Activated CD4-positive, alpha-beta T cell treated with anti-CD3 and anti-CD28 coated beads, Interleukin-2, amount 50 U/mL, for 4 hours (primary cell): ENCODE measurements around the gene DENND10.
"Not testable (repeated sequence)": the region's sequence is repeated elsewhere in the genome, so short reads cannot be mapped to it uniquely, and the experiment has no call there.

ENCODE experiments used
- DNase-seq, 2 experiments: peaks; one replicate each; pipeline ENCODE4 v3.0.0-alpha.2; 2020

Gene DENND10

DNA sequence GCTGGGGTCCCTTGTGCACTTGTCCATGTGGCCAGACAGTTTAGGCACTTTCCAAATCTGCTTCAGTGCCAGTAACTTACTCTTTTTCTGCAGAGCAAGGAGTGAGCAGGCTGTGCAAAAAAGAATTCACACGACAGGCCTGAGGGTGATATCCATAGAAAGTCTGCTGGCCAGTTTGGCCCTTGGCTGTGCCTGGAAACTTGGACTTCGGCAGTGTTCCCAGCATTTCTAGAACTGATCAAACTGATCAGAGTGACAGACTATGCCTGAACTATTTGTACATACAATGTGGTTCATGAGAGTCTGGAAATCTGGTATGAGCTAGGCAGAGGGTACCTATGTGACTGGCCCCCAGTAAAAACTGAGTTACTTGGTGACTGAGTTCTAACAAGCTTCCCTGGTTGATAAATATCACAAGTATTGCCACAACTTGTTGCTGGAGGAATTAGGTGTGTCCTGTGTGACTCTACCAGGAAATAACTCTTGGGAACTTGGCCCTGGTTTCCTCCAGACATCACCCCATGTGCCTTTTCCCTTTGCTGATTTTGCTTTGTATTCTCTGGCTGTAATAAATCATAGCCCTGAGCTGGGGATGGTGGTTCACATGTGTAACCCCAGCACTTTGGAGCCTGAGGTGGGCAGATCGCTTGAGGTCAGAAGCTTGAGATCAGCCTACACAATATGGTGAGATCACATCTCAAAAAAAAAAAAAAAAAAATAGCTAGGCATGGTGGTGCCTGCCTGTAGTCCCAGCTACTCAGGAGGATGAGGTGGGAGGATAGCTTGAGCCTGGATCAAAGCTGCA is 3.3 kb upstream of the DENND10 start:
- DNase-seq = no peak

DNA sequence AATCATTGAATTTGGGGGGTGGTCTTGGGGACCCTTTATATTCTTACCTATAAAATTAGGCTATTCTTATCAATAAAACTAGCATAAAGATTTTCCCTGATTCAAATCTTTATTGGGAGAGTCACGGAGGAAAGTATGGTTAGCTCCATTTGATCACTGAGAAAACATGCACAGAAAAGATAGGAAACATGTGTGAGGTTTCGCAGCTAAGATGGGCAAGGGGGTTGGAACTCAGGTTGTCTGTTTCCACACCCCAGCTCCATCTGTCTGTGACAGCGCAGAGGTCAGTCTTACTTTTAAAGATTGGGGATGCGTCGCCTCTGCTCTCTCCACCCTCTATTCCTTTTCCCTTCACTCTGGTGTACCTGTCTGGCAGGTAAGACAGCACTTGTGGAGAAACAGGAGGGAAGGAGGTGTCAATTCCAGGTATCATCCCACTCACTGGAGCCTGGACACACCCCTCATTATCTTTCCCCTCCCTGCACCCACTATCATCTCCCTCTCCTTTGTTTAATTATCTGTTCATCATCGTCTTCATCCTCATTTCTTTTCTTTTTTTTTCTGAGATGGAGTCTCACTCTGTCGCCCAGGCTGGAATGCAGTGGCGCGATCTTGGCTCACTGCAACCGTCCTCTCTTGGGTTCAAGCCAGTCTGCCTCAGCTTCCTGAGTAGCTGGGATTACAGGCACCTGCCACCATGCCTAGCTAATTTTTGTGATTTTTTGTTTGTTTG is 2.4 kb upstream of the DENND10 start:
- DNase-seq = no peak

DNA sequence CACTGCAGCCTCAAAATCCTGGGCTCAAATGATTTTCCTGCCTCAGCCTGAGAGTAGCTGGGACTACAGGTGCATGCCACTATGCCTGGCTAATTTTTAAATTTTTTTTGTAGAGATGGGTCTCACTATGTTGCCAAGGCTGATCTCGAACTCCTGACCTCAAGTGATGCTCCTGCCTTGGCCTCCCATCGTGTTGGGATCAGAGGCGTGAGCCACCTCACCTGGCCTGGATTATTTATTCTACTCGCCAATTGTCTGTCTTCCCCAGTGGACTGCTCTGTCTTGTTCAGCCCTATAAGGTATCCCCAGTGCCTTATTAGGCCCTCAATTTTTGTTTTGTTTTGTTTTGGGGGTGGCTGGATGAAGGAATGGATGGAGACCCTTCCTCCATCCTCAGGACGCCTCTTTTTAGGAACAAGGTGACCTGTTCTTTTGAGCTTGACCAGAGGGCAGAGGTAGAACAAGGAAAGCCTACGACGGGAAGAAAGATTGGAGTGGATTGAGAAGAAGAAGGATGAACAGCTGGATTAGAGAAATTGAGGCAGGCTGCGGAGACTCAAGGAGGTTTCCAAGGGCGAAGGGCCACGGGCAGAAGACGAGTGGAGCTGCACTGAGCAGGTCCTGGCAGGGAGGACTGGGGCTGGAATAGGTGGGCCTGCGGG is 541 bp upstream of the DENND10 start:
- no peak for DNase-seq

DNA sequence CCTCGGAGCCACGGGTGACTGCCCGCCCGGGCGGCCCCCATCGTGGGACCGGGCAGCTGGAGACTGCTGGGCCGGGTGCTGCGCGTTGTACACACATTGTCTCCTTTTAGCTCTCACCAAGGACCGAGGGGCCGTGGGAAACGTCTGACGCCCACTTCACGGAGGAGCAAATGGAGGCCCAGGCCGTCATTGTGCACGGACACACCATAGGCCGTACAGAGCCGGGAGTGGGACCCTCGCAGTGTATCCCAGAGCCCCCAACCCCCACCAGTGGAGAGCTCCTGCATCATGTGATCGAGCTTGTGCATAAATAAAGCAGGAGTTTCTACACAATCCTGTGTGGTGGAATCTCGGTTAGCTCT is 722 bp downstream of the DENND10 start:
- DNase-seq = no peak

DNA sequence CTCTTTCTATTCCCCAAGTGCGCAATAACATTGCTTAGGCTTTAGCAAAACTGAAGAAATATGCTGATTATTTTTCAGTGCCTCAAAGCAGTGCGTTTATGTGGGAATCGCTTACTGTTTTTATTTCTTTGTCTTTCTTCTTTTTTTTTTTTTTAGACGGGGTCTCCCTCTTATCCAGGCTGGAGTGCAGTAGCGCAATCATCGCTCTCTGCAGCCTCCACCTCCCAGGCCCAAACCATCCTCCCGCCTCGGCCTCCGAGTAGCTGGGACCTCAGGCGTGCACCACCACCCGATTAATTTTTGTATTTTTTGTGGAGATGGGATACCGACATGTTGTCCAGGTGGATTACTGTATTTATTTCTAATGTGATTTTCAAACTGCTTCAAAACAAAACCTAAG is 1.2 kb downstream of the DENND10 start:
- DNase-seq = no peak

DNA sequence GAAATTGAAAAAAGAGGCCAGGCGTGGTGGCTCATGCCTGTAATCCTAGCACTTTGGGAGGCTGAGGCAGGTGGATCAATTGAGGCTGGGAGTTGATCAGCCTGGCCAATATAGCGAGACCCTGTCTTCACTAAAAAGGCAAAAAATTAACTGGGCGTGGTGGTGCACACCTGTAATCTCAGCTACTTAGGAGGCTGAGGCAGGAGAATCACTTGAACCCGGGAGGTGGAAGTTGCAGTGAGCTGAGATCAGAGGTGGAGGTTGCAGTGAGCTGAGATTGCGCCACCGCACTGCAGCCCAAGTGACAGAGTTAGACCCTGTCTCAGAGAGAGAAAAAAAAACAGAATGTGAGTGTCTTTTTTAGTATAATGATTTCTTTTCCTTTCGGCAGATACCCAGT is 2.0 kb downstream of the DENND10 start:
- DNase-seq = not testable (repeated sequence)

DNA sequence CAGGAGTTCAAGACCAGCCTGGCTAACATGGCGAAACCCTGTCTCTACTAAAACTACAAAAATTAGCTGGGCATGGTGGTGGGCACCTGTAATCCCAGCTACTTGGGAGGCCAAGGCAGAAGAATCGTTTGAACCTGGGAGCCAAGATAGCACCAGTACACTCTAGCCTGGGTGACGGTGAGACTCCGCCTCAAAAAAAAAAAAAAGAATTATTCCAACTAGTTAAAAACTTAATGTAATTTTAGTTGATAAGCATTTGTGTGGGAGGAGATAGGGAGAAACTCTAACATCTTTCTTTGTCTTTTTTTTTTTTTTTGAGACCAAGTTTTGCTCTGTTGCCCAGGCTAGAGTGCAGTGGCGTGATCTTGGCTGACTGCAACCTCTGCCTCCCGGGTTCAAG is 3.2 kb downstream of the DENND10 start:
- not testable (repeated sequence) for DNase-seq

DNA sequence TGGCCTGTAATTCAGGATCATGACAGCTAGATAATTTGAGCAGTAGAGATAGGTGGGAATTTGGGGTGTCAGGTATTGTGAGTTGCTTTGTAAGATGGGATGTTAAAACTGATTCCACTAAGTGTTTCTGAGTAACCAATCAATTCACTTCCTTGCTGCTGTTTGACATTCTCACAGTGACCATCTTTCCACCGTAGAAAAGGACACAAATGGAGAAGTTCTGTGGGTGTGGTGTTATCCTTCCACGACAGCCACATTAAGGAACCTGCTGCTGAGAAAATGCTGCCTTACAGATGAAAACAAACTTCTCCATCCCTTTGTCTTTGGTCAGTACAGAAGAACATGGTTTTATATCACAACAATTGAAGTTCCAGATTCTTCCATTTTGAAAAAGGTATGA is 3.9 kb downstream of the DENND10 start:
- DNase-seq = not testable (repeated sequence)

DNA sequence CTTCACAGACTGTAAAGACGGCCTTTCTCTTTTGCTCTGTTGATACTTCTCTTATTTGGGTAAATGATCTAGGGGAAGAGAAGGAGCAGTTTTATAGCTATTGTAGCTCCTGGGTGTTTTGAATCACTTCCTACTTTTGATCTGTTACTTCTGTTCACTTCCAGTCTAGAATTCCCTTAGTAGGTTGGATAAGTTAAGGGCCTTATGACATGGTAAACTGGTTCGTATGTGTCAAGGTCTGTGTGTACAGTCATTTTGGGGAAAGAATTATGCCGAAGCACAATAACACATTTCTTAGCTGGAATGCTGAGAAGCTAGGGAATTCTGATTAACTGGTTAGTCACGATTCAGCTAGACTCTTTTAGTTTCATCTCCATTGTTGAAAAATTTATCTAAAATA is 8.1 kb downstream of the DENND10 start:
- no peak for DNase-seq

DNA sequence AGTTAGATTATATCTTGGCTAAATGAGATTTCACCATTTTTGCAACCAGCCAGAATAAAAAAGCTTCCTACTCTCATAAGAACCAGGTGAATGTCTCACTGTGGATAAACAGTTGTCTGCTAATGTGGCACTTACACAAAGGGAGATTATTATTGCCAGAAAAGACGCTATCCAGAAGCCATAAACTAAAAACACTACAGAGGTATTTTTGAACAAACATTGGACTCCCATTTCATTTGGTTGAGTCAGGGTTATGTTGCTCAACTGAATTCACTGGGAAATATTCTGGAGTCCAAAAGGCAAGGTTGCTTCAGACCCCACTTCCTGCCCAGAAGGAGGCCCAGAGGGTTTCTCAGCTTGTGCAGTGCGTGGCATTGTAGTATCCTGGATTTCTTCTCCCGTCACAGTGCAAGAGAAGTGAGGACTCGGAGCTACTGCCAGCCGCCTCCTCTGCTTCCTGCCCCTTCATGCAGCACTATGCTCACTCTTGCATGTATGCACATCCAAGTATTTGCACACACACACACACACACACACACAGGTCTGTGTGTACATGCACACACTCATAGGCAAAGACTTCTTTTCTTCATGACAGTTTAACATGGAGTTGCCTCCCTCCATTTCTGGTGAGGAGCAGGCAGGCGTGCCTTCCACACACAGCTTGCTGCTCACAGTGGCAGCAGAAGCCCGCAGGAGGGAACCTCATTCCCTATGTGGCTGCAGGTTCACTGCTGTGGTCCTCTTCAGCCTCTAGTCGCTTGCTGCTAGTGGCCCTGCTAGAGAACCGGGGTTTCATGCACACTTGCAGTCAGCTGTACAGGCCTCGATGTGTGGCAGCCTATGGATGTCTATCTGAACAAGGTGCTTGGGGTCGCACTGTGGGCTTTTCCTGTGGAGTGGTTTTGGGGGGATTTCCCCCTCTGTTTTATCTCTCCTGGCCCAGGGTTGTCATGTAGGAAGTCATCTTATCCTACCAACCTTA is 10.1 kb downstream of the DENND10 start:
- DNase-seq = no peak

DNA sequence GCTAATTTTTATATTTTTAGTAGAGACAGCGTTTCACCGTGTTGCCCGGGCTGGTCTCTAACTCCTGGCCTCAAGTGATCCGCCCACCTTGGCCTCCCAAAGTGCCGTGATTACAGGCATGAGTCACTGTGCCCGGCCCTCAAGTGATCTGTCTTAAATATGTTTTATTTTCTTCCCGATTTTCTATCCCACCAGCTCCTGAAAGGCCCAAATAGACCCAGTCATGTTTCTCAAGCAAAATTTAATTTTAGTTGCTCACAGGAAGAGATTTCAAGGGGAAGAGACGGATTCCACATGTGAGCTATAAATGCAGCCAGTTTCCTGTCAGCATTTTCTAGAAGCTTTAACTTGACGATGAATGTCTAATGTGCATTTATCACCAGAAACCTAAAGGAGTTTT is 12.0 kb downstream of the DENND10 start:
- no peak for DNase-seq

DNA sequence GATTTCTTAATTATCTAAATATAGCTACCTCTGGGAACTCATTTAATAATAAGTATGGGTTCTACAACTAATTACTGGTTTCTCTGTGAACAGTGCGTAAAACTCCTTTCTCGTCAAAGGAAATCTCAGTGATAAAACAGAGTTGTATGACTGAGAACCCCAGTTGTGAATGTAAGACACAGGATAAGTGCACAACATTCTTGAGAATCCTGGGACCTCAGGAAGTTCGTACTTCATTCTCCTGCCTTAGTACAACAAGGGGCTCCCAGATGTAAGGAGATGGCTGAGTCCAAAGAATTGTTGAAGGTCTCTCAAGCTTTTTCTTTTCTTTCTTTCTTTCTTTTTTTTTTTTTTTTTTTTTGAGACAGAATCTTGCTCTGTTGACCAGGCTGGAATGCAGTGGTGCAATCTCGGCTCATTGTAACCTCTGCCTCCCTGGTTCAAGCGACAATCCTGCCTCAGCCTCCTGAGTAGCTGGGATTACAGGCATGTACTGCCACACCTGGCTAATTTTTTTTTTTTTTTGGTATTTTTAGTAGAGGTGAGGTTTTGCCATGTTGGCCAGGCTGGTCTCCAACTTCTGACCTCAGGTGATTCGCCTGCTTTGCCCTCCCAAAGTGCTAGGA is 12.5 kb downstream of the DENND10 start:
- no peak for DNase-seq

DNA sequence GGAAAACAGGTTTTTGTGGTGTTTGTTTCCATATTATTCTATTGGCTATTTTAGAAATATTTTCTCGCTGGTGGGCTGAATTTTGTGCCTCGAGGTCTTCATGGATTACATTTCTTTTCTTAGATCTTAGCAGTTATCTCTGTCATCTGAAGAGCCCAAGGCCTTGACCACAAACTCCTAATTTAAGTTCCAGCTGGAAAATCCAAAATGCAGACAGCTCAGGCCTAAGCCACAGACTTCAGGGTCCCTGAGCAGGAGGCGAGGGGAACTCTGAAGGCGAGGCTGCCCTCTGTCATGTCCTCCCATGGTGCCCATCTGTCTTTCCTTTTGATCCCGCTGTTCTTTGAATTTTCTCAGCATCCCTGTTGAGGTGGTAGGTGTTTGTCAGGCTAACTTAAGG is 14.3 kb downstream of the DENND10 start:
- DNase-seq = no peak

DNA sequence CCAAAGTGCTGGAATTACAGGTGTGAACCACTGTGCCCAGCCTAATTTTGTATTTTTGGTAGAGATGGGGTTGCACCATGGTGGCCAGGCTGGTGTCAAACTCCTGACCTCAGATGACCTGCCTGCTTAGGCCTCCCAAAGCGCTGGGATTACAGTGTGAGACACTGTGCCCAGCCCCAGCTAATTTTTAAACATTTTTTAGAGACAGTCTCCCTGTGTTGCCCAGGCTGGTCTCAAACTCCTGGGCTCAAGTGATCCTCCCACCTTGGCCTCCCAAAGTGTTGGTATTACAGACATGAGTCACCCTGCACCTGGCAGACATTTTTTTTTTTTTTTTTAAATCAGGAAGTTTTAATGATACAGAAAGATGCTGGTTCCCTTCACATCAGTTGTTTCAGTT is 15.5 kb downstream of the DENND10 start:
- no peak for DNase-seq

DNA sequence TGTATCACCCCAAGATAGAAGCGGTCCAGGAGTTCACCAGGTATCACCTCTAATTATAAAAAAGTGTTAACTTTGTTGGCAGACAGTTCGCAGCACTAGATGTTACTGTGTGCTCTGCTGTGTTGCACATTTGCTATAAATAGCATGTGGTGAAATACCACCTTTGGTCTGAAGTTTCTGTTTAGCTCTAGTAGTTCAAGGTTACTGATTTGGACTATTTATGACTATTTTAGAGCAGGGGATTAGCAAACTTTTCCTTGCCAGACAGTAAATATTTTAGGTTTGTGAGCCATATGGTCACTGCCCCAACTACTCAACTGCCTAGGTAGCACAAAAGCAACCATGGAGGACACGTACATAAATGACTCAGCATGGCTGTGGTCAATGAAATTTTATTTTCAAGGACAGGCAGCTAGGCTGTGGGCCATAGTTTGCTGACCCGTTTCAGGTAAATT is 16.5 kb downstream of the DENND10 start:
- no peak for DNase-seq

DNA sequence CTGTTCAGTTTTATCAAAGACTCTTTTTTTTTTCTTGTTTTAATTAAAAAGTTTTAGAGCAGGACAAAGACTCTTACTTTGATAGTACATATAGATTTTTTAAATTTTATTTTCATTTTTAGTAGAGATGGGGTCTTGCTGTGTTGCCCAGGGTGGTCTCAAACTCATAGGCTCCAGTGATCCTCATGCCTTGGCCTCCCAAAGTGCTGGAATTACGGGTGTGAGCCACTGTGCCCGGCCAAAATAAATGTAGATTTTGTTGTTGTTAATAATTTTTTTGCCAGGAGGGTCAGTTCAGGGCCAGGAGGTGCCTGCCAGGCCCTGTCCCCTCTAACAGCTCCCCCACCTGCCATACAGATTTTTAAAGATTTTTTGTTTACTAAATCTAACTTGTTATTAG is 17.0 kb downstream of the DENND10 start:
- DNase-seq = no peak

DNA sequence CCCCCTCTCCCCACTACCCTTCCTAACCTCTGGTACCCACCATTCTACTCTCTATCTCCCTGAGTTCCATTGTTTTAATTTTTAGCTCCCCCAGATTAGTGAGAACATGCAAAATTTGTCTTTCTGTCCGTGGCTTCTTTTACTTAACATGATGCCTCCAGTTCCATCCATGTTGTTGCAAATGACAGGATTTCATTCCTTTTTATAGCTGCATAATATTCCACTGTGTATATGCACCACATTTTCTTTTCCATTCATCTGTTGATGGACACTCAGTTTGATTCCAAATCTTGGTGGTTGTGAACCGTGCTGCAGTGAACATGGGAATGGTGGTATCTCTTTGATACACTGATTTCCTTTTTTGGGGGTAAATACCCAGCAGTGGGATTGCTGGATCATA is 22.0 kb downstream of the DENND10 start:
- no peak for DNase-seq

DNA sequence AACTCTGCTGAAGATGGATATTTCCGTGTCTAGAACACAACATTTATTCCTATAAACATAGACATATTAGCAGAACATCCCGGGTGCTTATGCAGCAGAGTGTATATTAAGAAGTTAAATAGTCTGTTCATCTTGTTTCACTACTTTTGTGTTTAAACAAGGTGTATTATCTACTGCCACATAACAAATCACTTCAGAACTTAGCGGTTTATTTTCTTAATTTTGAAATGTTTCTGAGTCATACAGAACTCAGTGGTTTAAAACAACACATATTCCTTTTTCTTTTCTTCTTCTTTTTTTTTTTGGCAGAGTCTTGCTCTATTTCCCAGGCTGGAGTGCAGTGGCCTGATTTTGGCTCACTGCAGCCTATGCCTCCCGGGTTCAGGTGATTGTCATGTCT is 25.8 kb downstream of the DENND10 start:
- no peak for DNase-seq

DNA sequence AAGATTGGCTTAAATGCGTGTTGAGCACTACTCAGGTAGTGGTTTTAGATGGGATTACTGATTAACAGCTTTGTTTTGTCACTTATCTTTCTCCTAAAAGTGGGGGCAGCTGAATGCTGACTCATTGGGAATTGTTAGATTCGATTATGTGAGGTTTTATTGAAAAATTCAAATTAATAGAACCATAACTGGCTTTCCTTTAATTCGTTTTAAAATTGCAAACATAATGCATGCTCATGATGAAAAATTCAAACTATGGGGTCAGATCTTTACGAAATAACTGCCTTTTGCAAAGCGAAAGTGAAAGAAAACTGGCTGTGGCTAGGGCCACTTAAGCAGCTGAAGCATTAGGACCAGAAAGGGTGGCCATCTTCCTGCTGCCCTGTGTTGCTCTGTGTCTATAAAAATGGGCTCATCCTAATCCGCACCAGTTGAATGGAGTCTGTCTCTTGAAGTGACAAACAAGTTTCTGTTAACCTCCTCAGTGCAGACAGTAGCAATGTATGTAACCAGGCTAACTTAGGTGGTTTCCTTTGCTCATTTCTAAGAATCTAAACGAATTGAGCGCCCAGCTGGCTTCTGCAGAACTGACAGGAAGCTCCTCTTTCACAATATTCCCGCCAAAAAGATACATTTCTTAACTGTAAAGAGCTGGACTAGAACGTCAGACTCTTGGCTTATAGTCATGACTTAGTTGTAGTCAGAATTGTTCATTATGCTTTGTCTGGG is 27.8 kb downstream of the DENND10 start:
- peak; percentile 27 to 39 for DNase-seq

DNA sequence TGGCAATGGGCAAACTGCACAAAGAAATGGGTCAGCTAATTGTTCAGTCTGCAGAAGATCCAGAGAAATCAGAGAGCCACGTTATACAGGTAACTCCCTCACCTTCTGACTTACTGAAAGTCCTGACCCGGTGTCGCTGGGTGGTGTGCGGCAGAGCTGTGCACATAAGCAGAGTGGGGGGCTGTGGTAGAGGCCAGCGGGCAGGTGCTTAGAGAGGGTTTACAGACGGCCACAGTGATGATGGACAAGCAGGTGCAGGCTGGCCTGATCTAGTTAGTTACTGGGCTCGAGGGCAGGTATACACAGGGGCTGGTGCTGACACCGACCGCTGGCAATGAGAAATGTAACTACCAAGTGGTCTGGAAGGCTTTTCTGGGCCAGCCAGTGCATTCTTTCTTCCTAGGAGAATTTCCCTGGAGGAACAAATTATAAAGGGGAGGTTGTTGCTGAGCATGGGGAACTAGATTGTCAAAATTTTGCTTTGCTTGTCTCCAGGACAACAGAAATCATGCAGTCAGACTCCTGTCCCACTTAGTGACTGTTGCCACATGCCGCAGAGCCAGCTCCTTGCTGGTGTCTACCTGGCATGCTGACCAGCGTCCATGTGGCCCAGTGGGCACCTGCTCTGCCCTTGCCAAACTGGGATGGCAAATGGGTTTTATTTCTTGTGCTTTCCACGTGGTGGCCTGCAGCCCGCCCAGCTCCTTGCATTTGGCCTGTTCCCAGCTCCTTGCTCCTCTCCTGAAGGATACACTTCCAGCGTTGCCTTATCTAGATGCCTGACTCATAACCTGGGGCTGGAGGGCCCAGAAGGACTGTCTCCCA is 28.8 kb downstream of the DENND10 start:
- no peak for DNase-seq

DNA sequence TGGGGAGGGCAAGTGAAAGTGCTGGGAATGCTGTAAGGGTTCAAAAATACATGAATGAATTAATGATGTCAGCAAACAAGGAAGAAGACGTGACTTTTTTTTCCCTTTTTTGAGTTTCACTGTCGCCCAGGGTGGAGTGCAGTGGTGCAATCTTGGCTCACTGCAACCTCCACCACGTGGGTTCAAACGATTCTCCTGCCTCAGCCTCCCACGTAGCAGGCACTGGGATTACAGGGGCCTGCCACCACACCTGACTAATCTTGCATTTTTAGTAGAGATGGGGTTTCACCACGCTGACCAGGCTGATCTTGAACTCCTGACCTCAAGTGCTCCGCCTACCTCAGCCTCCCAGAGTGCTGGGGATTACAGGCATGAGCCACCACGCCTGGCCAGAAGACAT is 30.0 kb downstream of the DENND10 start:
- DNase-seq = no peak
